GM18873 (cell line): ENCODE data around the gene CNPY2.

ENCODE experiments used
- ATAC-seq: cut with Tn5 transposase; IDR thresholded peaks from one replicate; pipeline ENCODE4 v1.9.1; 2021; ENCODE audit warnings: mild to moderate bottlenecking, moderate library complexity, moderate number of reproducible peaks; ENCODE audit not compliant: unreplicated experiment, low FRiP score

The CNPY2 gene

GRCh38 chr12:56261503-56262232 lies 54.1 kb downstream of the CNPY2 start:
- no peak for ATAC-seq

- no peak for ATAC-seq
These were observed 54.9 kb downstream of the CNPY2 start for GRCh38 chr12:56260921-56261320.

GRCh38 chr12:56260380-56260779 lies 55.4 kb downstream of the CNPY2 start:
- no peak for ATAC-seq
